Adrenal gland (tissue), 5 donors: ENCODE data around the gene INCA1.

Experiments used
- POLR2A ChIP-seq, 2 donors: fragments of 450-650 bp; IDR thresholded peaks; one replicate each; pipeline ENCODE4 v1.6.1; 2017; ENCODE audit warnings: antibody characterized with exemption in 2 of 2, mild to moderate bottlenecking in 2 of 2, moderate library complexity in 1 of 2
- TF ChIP-seq, protein P1 (sequence below), 6 experiments: fragments of 450-650 bp in 4 of 6; fragments of 200-600 bp in 2 of 6; sonication (generic) in 1 of 6; IDR thresholded peaks; 1 replicate in 5 of 6; 2 replicates in 1 of 6; pipeline versions ENCODE4 v1.5.1 to v1.8.0; 2016 to 2021; ENCODE audit warnings: antibody characterized with exemption in 6 of 6, mild to moderate bottlenecking in 2 of 6, moderate library complexity in 1 of 6
- donor health status: DM: no; HTN: no; CAD: no.

DNA sequence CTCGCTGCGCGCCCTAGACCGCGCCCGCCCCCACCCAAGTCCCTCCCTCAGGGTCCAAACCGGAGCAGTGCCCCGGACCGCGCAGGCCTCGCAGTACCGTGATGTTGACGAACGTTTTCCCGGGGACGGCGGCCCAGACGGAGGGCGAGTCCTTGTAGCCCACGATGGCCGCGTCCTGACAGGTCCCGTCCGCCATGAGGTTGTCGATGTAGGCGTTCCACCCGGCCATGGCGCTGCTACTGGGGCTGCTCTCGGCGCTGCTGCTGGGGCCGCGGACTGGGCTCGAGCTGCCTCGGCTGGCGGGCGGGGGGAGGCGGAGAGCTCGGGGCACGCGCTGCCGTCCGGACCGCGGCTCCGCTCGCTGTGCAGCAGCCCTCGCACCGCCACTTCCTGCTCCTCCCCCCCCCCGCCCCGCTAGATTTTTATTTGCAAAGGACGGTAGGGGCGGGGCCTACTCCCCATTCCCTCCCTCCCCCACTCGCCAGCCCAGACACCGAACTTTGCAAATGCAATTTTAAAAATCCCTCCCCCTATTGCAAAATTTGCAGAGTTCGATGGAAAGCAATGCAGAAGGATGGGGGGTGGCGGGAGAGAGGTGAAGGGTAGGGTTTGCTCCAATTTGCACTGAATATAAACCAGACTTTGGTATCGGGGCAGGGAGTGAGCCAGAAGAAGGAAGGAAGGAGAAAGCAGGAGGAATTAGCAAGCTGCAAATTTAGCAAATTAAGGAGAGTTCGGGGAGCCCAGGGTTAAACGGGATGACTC is 49.0 kb downstream of the INCA1 start, which contains the start of gene PFN1:
- TF ChIP-seq, protein P1, sequence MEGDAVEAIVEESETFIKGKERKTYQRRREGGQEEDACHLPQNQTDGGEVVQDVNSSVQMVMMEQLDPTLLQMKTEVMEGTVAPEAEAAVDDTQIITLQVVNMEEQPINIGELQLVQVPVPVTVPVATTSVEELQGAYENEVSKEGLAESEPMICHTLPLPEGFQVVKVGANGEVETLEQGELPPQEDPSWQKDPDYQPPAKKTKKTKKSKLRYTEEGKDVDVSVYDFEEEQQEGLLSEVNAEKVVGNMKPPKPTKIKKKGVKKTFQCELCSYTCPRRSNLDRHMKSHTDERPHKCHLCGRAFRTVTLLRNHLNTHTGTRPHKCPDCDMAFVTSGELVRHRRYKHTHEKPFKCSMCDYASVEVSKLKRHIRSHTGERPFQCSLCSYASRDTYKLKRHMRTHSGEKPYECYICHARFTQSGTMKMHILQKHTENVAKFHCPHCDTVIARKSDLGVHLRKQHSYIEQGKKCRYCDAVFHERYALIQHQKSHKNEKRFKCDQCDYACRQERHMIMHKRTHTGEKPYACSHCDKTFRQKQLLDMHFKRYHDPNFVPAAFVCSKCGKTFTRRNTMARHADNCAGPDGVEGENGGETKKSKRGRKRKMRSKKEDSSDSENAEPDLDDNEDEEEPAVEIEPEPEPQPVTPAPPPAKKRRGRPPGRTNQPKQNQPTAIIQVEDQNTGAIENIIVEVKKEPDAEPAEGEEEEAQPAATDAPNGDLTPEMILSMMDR (IDR thresholded peaks at IDR 0.05) = no peak
- TF ChIP-seq POLR2A (IDR thresholded peaks at IDR 0.05) = peak; percentile 87 to 90
